ENCODE measurements around the gene CNTNAP2. TPM values are rescaled to one million over a fixed set of nuclear protein-coding genes. Genes with fewer than 3 reads are reported as not detected.

Gene CNTNAP2
- polyA plus RNA-seq, 1 donor: 6.1 TPM

- no peak for DNase-seq (ENCODE audit: low read depth)
Observed at GRCh38 chr7:147833557-147833956, 1717.0 kb downstream of the CNTNAP2 start.

DNA sequence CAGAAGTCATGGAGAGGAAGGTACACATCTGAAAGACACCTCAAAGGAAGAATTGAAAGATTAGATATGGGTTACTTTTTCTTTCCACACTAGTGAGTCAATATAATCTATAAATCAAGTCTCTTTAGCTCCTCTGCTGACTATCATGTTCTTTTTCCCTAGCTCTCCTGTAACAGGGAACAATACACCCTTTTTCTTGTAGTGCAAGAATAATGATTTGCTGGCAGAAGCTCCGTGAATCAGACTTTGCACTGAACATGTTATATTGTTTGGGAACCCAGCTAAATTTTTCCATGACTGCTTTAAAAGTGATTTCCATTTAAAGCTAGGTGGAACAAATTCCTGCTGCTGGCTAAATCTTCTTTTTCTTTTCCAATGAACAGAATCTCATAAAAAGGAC, 1717.4 kb downstream of the CNTNAP2 start:
- DNase-seq (ENCODE audit: low read depth): no peak

- no peak for DNase-seq (ENCODE audit: low read depth)
Observed at GRCh38 chr7:147852833-147853232, 1736.2 kb downstream of the CNTNAP2 start.

- peak; percentile 20 for DNase-seq (ENCODE audit: low read depth)
Observed at GRCh38 chr7:147857152-147858140, 1740.8 kb downstream of the CNTNAP2 start.

DNA sequence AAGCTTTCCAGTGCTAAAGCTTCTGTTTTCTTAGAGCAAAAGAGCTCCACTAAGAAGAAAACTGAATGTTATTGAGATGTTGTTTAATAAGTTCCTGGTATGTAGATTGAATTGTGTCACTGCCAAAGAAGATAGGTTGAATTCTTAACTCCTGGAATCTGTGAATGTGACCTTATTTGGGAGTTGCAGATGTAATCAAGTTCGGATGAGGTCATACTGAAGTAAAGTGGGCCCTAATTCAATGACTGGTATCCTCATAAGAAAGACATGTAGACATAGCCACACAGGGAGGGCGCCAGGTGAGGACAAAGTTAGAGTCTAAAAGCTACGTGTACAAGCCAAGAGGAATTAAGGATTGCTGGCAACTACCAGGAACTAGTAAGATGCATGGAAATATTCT, 1741.8 kb downstream of the CNTNAP2 start:
- DNase-seq (ENCODE audit: low read depth): no peak

DNA sequence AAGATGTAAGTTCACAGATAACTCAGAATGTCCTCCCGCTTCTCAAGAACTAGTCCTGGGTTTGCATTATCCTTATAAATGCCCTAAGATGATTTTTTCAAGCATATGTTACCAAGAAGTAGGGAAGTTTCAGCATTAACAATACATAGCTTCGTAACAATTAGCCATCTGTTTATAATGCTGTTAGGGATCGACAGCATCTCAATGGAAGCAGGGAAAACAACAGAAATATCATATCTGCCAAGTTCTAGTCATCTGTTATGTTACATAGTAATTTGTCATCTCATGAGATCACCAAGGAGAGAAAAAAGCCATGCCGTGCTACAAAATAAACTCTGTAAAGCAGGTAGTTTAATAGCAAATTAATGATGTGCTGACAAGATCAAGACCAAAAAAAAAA, 1742.4 kb downstream of the CNTNAP2 start:
- peak; percentile 11 for DNase-seq (ENCODE audit: low read depth)

GRCh38 chr7:147859486-147859885, 1742.9 kb downstream of the CNTNAP2 start:
- DNase-seq (ENCODE audit: low read depth): no peak

- DNase-seq (ENCODE audit: low read depth): no peak
Observed at GRCh38 chr7:147861058-147861716, 1744.6 kb downstream of the CNTNAP2 start.

DNA sequence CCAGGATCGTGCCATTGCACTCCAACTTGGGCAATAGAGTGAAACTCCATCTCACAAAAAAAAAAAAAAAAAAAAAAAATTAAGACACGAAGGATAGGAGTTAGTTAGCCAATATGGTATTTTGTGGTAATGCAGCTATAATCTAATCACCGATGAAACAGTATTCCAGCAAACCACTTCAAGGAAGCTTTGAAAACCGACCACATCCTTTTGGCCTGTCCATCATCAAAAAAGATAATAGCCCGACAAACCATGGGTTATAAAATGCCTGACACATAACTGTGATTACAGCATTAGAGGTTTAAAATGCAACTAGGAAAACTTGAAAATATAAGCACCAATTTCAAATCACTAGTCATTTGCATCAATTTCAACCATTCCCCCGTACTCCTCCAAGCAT, 1745.3 kb downstream of the CNTNAP2 start:
- DNase-seq (ENCODE audit: low read depth): no peak

GRCh38 chr7:147869456-147869855, 1752.9 kb downstream of the CNTNAP2 start:
- DNase-seq (ENCODE audit: low read depth): no peak

- no peak for DNase-seq (ENCODE audit: low read depth)
Observed at GRCh38 chr7:147878912-147879661, 1762.5 kb downstream of the CNTNAP2 start.

DNA sequence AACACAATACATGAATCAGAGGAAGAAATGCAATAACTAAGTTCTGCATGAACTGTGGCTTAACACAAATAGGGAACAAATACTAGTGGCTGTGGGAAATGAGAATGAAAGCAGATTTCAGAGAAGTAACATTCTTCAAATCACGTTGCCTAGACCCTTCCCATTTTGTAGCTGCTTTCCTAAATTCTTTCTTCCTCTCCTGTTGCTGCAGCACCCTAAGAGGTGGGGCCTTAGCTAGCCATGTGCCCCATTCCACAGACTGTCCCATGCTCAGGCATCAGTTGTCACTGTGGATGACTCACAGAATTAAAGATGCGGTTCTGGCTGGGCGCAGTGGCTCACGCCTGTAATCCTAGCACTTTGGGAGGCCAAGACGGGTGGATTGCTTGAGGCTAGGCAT, 1769.3 kb downstream of the CNTNAP2 start:
- DNase-seq (ENCODE audit: low read depth): no peak

- DNase-seq (ENCODE audit: low read depth): no peak
Observed at GRCh38 chr7:147894271-147894670, 1777.7 kb downstream of the CNTNAP2 start.

DNA sequence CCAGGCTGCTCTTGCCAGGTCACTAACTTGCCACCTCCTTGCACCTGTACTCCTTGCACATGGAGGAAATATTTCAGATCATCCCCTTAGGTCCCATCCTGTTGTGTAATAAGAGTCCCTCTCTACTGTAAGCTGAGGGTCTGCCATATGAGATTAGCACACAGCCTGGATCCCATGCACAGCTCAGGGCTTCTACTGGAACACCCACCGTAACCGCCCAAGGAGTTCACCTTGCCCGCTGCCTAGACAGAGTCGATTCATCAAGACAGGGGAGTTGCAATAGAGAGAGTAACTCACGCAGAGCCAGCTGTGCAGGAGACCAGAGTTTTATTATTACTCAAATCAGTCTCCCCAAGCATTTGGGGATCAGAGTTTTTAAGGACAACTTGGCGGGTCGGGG, 1779.5 kb downstream of the CNTNAP2 start:
- no peak for DNase-seq (ENCODE audit: low read depth)

DNA sequence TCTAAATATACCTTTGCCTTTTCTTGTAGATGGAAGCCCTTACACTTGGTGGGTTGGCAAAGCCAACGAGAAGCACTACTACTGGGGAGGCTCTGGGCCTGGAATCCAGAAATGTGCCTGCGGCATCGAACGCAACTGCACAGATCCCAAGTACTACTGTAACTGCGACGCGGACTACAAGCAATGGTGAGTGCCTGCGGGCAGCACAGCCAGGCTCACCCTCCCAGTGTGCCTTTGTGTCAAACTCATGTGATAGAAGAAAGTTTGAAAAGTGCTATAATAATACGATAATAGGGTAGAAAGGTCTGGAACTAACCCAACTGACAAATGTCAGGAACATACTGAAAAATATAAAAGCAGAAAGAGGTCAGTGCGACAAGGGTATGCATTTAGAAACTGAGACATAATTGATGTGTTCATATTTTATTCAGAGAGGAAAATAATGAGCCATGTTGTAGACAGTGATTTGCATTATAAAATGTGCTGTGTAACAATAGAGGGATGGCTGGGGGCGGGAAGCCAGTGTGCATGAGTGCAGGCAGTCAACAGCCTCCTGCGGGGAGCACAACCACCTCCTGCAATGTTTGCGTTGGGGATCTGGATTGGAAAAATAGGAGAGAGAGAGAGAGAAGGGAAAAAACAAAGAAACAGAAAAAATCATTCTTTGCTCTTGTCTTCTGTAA, 1787.1 kb downstream of the CNTNAP2 start:
- DNase-seq (ENCODE audit: low read depth): no peak

DNA sequence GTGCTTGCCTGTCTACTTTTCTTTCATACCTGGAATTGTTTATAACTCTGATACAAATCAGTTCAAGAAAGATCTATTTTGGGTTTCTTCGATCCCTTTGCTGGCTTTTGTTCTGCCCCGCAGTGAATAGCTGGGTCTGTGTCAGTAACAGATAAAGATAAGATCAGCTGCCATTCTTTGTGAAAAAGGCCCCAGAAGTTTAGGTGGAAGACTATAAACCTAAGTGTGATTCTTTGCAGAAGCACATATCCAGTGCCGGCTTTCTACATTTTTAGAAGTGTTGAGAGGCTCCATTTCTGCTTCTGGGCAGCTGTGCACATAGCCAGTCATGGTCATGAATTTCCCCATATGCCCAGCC, 1787.6 kb downstream of the CNTNAP2 start:
- DNase-seq (ENCODE audit: low read depth): no peak

DNA sequence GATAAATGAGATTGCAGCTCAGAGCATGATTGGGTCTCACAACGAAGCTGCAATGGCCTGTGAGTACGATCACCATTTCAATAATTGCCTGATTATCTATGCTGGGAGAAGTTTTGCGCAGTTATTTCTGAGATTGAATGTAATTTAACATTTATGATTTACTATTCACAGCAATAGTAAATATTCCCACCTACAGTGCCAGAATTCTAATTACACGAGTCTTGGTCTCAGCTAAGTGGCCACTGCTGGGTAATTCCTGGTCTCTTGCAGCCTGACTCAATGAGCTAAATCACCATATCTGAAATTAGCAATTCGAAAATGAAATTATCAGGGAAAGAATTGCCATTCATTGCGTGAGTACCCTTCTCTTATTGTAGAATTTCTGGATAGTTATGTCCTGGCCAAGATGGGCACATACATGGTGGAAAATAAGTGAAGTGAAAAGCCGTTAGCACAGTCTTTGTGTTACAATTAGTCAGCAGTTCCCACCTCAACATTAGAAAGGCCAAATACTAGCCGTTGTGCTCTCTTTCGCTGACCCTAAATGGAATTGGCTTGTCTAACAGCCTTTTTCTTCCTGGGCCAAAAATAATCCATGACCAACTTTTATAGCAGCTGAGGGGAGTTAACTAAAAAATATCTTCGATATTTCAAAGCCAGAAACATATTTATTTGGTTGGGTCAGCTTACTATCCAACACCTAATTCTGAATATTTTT, 1793.0 kb downstream of the CNTNAP2 start:
- no peak for DNase-seq (ENCODE audit: low read depth)

- peak; percentile 89 for DNase-seq (ENCODE audit: low read depth)
Observed at GRCh38 chr7:147911201-147911601, 1794.6 kb downstream of the CNTNAP2 start.

DNA sequence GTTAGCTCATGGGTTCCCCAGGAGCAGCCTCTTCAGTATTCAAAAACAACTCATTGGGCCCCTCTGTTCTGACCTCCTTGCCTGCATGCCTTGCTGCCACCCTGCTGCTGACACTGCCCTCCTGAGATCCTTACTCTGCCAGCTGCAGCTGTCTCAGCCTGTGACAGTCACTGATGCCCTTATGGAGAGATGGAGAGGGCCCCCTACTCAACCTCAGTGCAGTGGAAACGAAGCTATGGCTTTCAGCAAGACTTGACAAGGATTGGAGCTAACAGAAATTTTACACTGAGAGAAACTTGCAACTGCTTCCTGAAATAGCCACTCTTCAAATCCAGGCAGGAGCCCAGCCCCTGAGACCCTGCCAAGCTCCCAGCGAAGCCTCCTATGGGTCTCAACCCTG, 1795.7 kb downstream of the CNTNAP2 start:
- DNase-seq (ENCODE audit: low read depth): no peak

- DNase-seq (ENCODE audit: low read depth): no peak
Observed at GRCh38 chr7:147912946-147913638, 1796.5 kb downstream of the CNTNAP2 start.
